Natural killer cell (primary cell): ENCODE results near the gene CROCC2. TPM values are rescaled to one million over a fixed set of nuclear protein-coding genes. Genes with fewer than 3 reads are reported as not detected.
"Not testable (repeated sequence)": the region's sequence is repeated elsewhere in the genome, so short reads cannot be mapped to it uniquely, and the experiment has no call there.

ENCODE experiments used
- ATAC-seq, 3 donors: fragments of 150-1000 bp in 2 of 3; fragments of 200-7000 bp in 1 of 3; cut with Tn5 transposase; 1 replicate in 1 of 3; 2 replicates in 2 of 3; pipeline ENCODE4 v1.10.0; 2021; ENCODE audit warnings: mild to moderate bottlenecking in 2 of 3, moderate library complexity in 2 of 3
- DNase-seq, 2 donors: peaks; one replicate each; pipeline versions ENCODE4 v3.0.0 to v3.0.0-alpha.2; 2013 to 2021; ENCODE audit warnings: mixed read lengths in 1 of 2
- H3K27ac ChIP-seq: one replicate; pipeline ENCODE4 v1.5.1; 2013; ENCODE audit warnings: mild to moderate bottlenecking, low read length
- H3K27me3 ChIP-seq: one replicate; pipeline ENCODE4 v1.6.1; 2013; ENCODE audit warnings: low read length; ENCODE audit not compliant: control insufficient read depth, insufficient read depth
- H3K36me3 ChIP-seq: one replicate; pipeline ENCODE4 v1.6.1; 2013; ENCODE audit warnings: low read length; ENCODE audit not compliant: control insufficient read depth, insufficient read depth
- H3K4me1 ChIP-seq: one replicate; pipeline ENCODE4 v1.6.1; 2013; ENCODE audit warnings: low read length; ENCODE audit not compliant: control insufficient read depth, insufficient read depth
- H3K4me3 ChIP-seq: one replicate; pipeline ENCODE4 v1.5.1; 2013; ENCODE audit warnings: low read length
- H3K9me3 ChIP-seq: one replicate; pipeline ENCODE4 v1.6.1; 2013; ENCODE audit warnings: low read length; ENCODE audit not compliant: control insufficient read depth, insufficient read depth
- H3K27ac Mint-ChIP-seq, 2 donors: one replicate each; pipeline ENCODE4 v1.8.0; 2022; ENCODE audit warnings: mild to moderate bottlenecking in 2 of 2, mixed read lengths in 2 of 2, moderate library complexity in 1 of 2
- H3K27me3 Mint-ChIP-seq, 2 donors: one replicate each; pipeline ENCODE4 v1.8.0; 2022; ENCODE audit warnings: low read depth in 2 of 2, mixed read lengths in 2 of 2
- H3K36me3 Mint-ChIP-seq: one replicate; pipeline ENCODE4 v1.8.0; 2022; ENCODE audit warnings: mixed read lengths
- H3K4me1 Mint-ChIP-seq, 2 donors: one replicate each; pipeline ENCODE4 v1.8.0; 2022; ENCODE audit warnings: mixed read lengths in 2 of 2
- H3K4me3 Mint-ChIP-seq: one replicate; pipeline ENCODE4 v1.8.0; 2022; ENCODE audit warnings: mild to moderate bottlenecking, moderate library complexity, mixed read lengths
- H3K9me3 Mint-ChIP-seq, 2 donors: one replicate each; pipeline ENCODE4 v1.8.0; 2022; ENCODE audit warnings: mixed read lengths in 2 of 2
- CTCF ChIP-seq: fragments of 200-600 bp; IDR thresholded peaks from one replicate; pipeline ENCODE4 v1.8.0; 2022; ENCODE audit warnings: antibody characterized with exemption
- WGBS: methylation state at CpG from one replicate; pipeline ENCODE4 v1.1.7; 2013; ENCODE audit warnings: missing lambda C conversion rate; ENCODE audit not compliant: insufficient coverage; 5-methylcytosine and 5-hydroxymethylcytosine counted together
- intact Hi-C: fragments of 100-400 bp; cut with micrococcal nuclease; formaldehyde crosslinking; loops from one replicate; pipeline ENCODE4 v1.14.2; 2022
- total RNA-seq, 4 donors: library from RNA; stranded (reverse); fragments of 120-200 nt in 1 of 4; gene quantifications; one replicate each; pipeline versions ENCODE4 v1.2.3 to v1.2.4, GENCODE V29; 2013 to 2022

Gene CROCC2
- total RNA-seq, 3 donors from 2014 or later (not counting 1 experiment from before 2014, with no cell fraction given) = 0.14 TPM; not detected in 2

DNA sequence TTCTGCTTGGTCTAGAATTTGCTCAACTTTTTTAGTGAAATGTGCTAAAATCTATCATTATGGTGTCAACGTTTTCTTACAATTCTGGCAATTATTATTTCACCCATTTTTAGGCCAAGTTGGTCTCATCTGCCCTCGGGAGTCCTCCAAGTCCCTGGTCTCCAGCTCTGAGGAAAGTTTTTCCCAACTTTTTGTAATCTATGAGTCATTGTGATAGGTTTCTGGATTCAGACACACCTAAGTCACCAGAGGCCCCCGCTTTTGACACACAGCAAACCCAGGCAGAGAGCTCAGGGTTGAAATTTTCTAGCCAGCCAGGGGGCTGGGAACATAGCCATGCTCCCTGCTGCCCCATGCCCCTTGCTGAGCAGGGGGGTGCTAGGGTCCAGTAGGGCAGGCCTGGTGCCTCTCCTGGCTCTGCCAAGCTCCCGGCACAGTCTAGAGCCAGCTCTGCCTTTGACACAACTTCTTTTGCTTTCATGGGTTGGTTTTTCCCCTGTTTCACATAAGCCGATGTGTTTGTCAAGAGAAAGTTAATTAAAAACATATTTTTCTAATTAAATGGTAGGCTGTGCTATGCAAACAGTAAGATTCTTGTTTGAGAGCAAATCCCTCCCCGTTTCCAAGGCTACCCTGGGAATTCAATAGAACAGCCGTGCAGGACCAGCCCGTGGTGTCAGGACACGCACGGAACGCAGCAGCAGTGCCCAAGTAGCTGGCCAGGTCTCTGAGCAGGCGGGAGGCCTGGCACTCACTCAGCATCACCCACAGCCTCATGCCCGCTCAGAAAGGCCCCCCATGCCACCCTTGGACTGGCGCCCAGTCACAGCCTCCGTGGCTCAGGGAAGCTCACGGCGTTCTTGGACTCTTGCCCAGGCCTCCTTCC is 66.7 kb downstream of the CROCC2 start:
- Histone ChIP-seq H3K4me3 (no peak overlapping the region), H3K4me1 (no peaks in the 10 kb centered on the region), H3K9me3 (no peaks in the 10 kb centered on the region), H3K27ac (no peak overlapping the region), H3K27me3 (no peaks in the 10 kb centered on the region), H3K36me3 (no peaks in the 10 kb centered on the region)
- H3K4me1 Mint-ChIP-seq = peaks cover 0 to 4% of the 10 kb centered on the region in 2 donors
- H3K36me3 Mint-ChIP-seq = no peaks in the 10 kb centered on the region
- TF ChIP-seq CTCF = no peak
- intact Hi-C loops = no loop called here
- peaks cover 8 to 9% of the 10 kb centered on the region in 2 donors for H3K27me3 Mint-ChIP-seq
- WGBS = 63% methylated on average over 16 of the region's 17 CpGs
- DNase-seq = no peak
- H3K27ac Mint-ChIP-seq = no peak overlapping the region
- H3K4me3 Mint-ChIP-seq = no peak overlapping the region
- no peak for ATAC-seq
- H3K9me3 Mint-ChIP-seq = peaks cover 0 to 3% of the 10 kb centered on the region in 2 donors

- Histone ChIP-seq H3K27me3 (no peaks in the 10 kb centered on the region), H3K27ac (no peak overlapping the region), H3K36me3 (no peaks in the 10 kb centered on the region), H3K4me1 (no peaks in the 10 kb centered on the region), H3K4me3 (no peak overlapping the region), H3K9me3 (no peaks in the 10 kb centered on the region)
- no peaks in the 10 kb centered on the region for H3K36me3 Mint-ChIP-seq
- WGBS = 66% methylated on average over 10 of the region's 10 CpGs
- peaks cover 0 to 3% of the 10 kb centered on the region in 2 donors for H3K9me3 Mint-ChIP-seq
- DNase-seq = peak in 1 of 2 donors; percentile 69
- no peak overlapping the region for H3K4me3 Mint-ChIP-seq
- peaks cover 0 to 4% of the 10 kb centered on the region in 2 donors for H3K4me1 Mint-ChIP-seq
- intact Hi-C loops = no loop called here
- H3K27ac Mint-ChIP-seq = no peak overlapping the region
- no peak for ATAC-seq
- no peak for TF ChIP-seq CTCF
- peaks cover 8 to 9% of the 10 kb centered on the region in 2 donors for H3K27me3 Mint-ChIP-seq
Measured at GRCh38 chr2:240974771-240975572, 68.8 kb downstream of the CROCC2 start.

DNA sequence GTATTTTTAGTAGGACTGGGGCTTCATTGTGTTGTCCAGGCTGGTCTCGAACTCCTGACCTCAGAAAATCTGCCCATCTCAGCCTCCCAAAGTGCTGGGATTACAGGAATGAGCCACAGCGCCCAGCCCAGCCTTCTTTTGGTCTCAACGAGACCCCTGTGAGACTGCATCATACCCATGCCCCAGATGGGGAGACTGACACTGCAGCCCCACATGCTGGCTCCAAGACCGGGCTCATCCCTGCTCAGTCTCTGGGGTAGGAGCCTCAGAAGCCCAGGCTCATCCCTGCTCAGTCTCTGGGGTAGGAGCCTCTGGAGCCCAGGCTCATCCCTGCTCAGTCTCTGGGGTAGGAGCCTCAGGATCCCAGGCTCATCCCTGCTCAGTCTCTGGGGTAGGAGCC is 69.8 kb downstream of the CROCC2 start:
- H3K36me3 ChIP-seq, H3K36me3 Mint-ChIP-seq, H3K9me3 Mint-ChIP-seq, H3K27me3 ChIP-seq, H3K27me3 Mint-ChIP-seq, H3K4me3 Mint-ChIP-seq, DNase-seq, ATAC-seq, H3K9me3 ChIP-seq, H3K4me1 Mint-ChIP-seq, H3K4me1 ChIP-seq, H3K27ac Mint-ChIP-seq, intact Hi-C loops, H3K27ac ChIP-seq, H3K4me3 ChIP-seq: not testable (repeated sequence)
- WGBS = 83% methylated on average over 4 of the region's 4 CpGs

- Histone ChIP-seq H3K27me3 (no peaks in the 10 kb centered on the region), H3K9me3 (no peaks in the 10 kb centered on the region), H3K4me1 (no peaks in the 10 kb centered on the region), H3K4me3 (no peak overlapping the region), H3K27ac (no peak overlapping the region), H3K36me3 (no peaks in the 10 kb centered on the region)
- H3K4me1 Mint-ChIP-seq = no peaks in the 10 kb centered on the region
- DNase-seq = no peak
- 24% methylated on average over 4 of the region's 4 CpGs for WGBS
- H3K4me3 Mint-ChIP-seq = no peak overlapping the region
- H3K27me3 Mint-ChIP-seq = peaks cover 0 to 7% of the 10 kb centered on the region in 2 donors
- intact Hi-C loops = no loop called here
- no peak for ATAC-seq
- H3K9me3 Mint-ChIP-seq = no peaks in the 10 kb centered on the region
- no peak overlapping the region for H3K27ac Mint-ChIP-seq
- no peaks in the 10 kb centered on the region for H3K36me3 Mint-ChIP-seq
- no peak for TF ChIP-seq CTCF
Measured at GRCh38 chr2:240981280-240981679, 75.1 kb downstream of the CROCC2 start.
